Measurements from ENCODE around the gene CACNA1B. TPM values are rescaled to one million over a fixed set of nuclear protein-coding genes. Genes with fewer than 3 reads are reported as not detected.
"Not testable (repeated sequence)": the region's sequence is repeated elsewhere in the genome, so short reads cannot be mapped to it uniquely, and the experiment has no call there.

The CACNA1B gene
- total and polyA plus RNA-seq, 9 of the 15 experiments (the other 6 are each of a cell fraction or from before 2014, with no cell fraction given) = 0.01 to 0.04 TPM; not detected in 7

- TF ChIP-seq, protein P1, sequence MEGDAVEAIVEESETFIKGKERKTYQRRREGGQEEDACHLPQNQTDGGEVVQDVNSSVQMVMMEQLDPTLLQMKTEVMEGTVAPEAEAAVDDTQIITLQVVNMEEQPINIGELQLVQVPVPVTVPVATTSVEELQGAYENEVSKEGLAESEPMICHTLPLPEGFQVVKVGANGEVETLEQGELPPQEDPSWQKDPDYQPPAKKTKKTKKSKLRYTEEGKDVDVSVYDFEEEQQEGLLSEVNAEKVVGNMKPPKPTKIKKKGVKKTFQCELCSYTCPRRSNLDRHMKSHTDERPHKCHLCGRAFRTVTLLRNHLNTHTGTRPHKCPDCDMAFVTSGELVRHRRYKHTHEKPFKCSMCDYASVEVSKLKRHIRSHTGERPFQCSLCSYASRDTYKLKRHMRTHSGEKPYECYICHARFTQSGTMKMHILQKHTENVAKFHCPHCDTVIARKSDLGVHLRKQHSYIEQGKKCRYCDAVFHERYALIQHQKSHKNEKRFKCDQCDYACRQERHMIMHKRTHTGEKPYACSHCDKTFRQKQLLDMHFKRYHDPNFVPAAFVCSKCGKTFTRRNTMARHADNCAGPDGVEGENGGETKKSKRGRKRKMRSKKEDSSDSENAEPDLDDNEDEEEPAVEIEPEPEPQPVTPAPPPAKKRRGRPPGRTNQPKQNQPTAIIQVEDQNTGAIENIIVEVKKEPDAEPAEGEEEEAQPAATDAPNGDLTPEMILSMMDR (IDR thresholded peaks at IDR 0.05 in 2 of 3, conservative IDR thresholded peaks at IDR 0.05 in 1 of 3; ENCODE audit: insufficient read depth in 2 of 3, low read depth in 1 of 3, low read length in 3 of 3) = 0 out of 6 replicates have a peak, but pooled peaks of 1 of the 3 experiments have one; percentile 9
- H3K36me3 ChIP-seq (ENCODE audit: control insufficient read depth, insufficient read depth, low read length); H3K4me2 ChIP-seq (ENCODE audit: insufficient read depth, low read length); H3K9me1 ChIP-seq (ENCODE audit: control insufficient read depth, insufficient read depth, low read length); H3K9me3 ChIP-seq (replicated peaks; ENCODE audit: control insufficient read depth, insufficient read depth, low read depth, low read length); H3K27ac ChIP-seq (ENCODE audit: extremely low read depth, low read depth, low read length); H3K4me3 ChIP-seq; H4K20me1 ChIP-seq (replicated peaks; ENCODE audit: control insufficient read depth, insufficient read depth, low read length); in situ Hi-C loops (cut with MboI); H2AFZ ChIP-seq (ENCODE audit: low read depth, low read length); POLR2A ChIA-PET; CTCF ChIA-PET (ENCODE audit: low intra/inter-chr PET ratio); ATAC-seq; H3K9ac ChIP-seq (ENCODE audit: insufficient read depth in 1 of 2, low read depth in 2 of 2, low read length in 2 of 2); DNase-seq (ENCODE audit: extremely low read depth in 1 of 4, low spot score in 3 of 4); H3K79me2 ChIP-seq (ENCODE audit: control insufficient read depth, insufficient read depth, low read length); intact Hi-C loops (cut with micrococcal nuclease); BruUV-seq (replicated peaks); H3K4me1 ChIP-seq (replicated peaks in 1 of 2; ENCODE audit: control insufficient read depth in 2 of 2, insufficient read depth in 2 of 2, low read length in 2 of 2): not testable (repeated sequence)
- peaks cover 0 to 13% of the 10 kb centered on the region in 2 experiments; a peak in 3 of 5 replicates for H3K27me3 ChIP-seq (ENCODE audit: control insufficient read depth in 2 of 2, insufficient read depth in 2 of 2, low read length in 2 of 2)
- 89% methylated on average over 12 of the region's 43 CpGs for WGBS (ENCODE audit: insufficient coverage, low coverage, missing lambda C conversion rate)
- peak; percentile 78 for FAIRE-seq
Observed at GRCh38 chr9:138126858-138127584, 249.4 kb downstream of the CACNA1B start.

- H3K9me1 ChIP-seq (ENCODE audit: control insufficient read depth, insufficient read depth, low read length); H3K36me3 ChIP-seq (ENCODE audit: control insufficient read depth, insufficient read depth, low read length); H3K27me3 ChIP-seq (ENCODE audit: control insufficient read depth in 2 of 2, insufficient read depth in 2 of 2, low read length in 2 of 2); POLR2A ChIA-PET; H4K20me1 ChIP-seq (replicated peaks; ENCODE audit: control insufficient read depth, insufficient read depth, low read length); H2AFZ ChIP-seq (ENCODE audit: low read depth, low read length); in situ Hi-C loops (cut with MboI); BruUV-seq (replicated peaks); H3K4me1 ChIP-seq (replicated peaks in 1 of 2; ENCODE audit: control insufficient read depth in 2 of 2, insufficient read depth in 2 of 2, low read length in 2 of 2); H3K9me3 ChIP-seq (replicated peaks; ENCODE audit: control insufficient read depth, insufficient read depth, low read depth, low read length); H3K4me2 ChIP-seq (ENCODE audit: insufficient read depth, low read length); ATAC-seq; CTCF ChIA-PET (ENCODE audit: low intra/inter-chr PET ratio); intact Hi-C loops (cut with micrococcal nuclease); DNase-seq (ENCODE audit: extremely low read depth in 1 of 4, low spot score in 3 of 4); H3K27ac ChIP-seq (ENCODE audit: extremely low read depth, low read depth, low read length); H3K4me3 ChIP-seq; H3K9ac ChIP-seq (ENCODE audit: insufficient read depth in 1 of 2, low read depth in 2 of 2, low read length in 2 of 2); H3K79me2 ChIP-seq (ENCODE audit: control insufficient read depth, insufficient read depth, low read length): not testable (repeated sequence)
- FAIRE-seq = peak; percentile 37
- no CpG with 5 or more reads among the region's 12 CpGs for WGBS (ENCODE audit: insufficient coverage, low coverage, missing lambda C conversion rate)
Observed at GRCh38 chr9:138128027-138128426, 250.4 kb downstream of the CACNA1B start.

- H3K4me1 ChIP-seq (replicated peaks in 1 of 2; ENCODE audit: control insufficient read depth in 2 of 2, insufficient read depth in 2 of 2, low read length in 2 of 2); intact Hi-C loops (cut with micrococcal nuclease); H4K20me1 ChIP-seq (replicated peaks; ENCODE audit: control insufficient read depth, insufficient read depth, low read length); in situ Hi-C loops (cut with MboI); H3K9me3 ChIP-seq (replicated peaks; ENCODE audit: control insufficient read depth, insufficient read depth, low read depth, low read length); H3K79me2 ChIP-seq (ENCODE audit: control insufficient read depth, insufficient read depth, low read length); DNase-seq (ENCODE audit: extremely low read depth in 1 of 4, low spot score in 3 of 4); ATAC-seq; H3K9me1 ChIP-seq (ENCODE audit: control insufficient read depth, insufficient read depth, low read length); H3K36me3 ChIP-seq (ENCODE audit: control insufficient read depth, insufficient read depth, low read length); H3K4me2 ChIP-seq (ENCODE audit: insufficient read depth, low read length); H3K27me3 ChIP-seq (ENCODE audit: control insufficient read depth in 2 of 2, insufficient read depth in 2 of 2, low read length in 2 of 2); H3K27ac ChIP-seq (ENCODE audit: extremely low read depth, low read depth, low read length); BruUV-seq (replicated peaks); H3K4me3 ChIP-seq; FAIRE-seq; H3K9ac ChIP-seq (ENCODE audit: insufficient read depth in 1 of 2, low read depth in 2 of 2, low read length in 2 of 2); H2AFZ ChIP-seq (ENCODE audit: low read depth, low read length); POLR2A ChIA-PET: not testable (repeated sequence)
- WGBS (ENCODE audit: insufficient coverage, low coverage, missing lambda C conversion rate) = 0% methylated on average over 1 of the region's 4 CpGs
- CTCF ChIA-PET (ENCODE audit: low intra/inter-chr PET ratio) = interaction anchor here (0.7 kb wide), 1 partner anchor 9 kb away, joined by 3 read pairs; no protein-coding TSS in a partner anchor
Observed at GRCh38 chr9:138129318-138129717, 251.7 kb downstream of the CACNA1B start.
